ENCODE results near the gene ADAMTS9. TPM values are rescaled to one million over a fixed set of nuclear protein-coding genes. Genes with fewer than 3 reads are reported as not detected.
A peak's percentile ranks its signal among the peaks of the same experiment; 100 is the strongest.

Gene ADAMTS9
- total RNA-seq, 2 donors from 2014 or later, result 16.1 to 38.0 TPM

DNA sequence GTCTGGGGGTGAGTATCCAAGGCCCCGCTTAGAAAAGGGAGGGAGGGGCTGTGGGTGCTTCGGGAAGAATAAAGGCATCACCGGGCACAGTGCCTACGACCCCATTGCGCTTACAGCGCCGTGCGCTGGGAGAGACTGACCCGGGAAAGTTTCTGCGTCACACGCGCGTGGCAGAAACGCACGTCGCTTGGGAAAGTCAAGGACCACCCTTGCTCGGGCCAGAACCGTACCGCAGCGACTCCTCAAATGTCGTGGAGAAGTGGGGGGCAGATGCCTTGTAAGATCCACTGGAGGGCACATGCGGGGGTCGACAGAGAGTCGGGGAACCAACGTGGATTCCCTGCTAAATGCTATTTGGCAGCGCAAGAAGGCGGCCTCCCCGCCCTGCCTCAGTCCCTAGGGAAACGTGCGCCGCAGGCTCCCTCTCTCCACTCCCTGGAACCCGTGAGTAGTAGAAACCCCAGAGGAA, 2.4 kb downstream of the ADAMTS9 start:
- Mint-ChIP-seq H3K27me3 (ENCODE audit: insufficient read depth) (peaks cover 68% of the 10 kb centered on the region), H3K4me3 (peak overlapping the region; percentile 73), H3K27ac (no peak overlapping the region), H3K4me1 (peaks cover 32% of the 10 kb centered on the region), H3K36me3 (ENCODE audit: low read depth) (no peaks in the 10 kb centered on the region), H3K9me3 (no peaks in the 10 kb centered on the region)
- no peak for TF ChIP-seq CTCF (conservative IDR thresholded peaks at IDR 0.05)
- H3K27me3 ChIP-seq (ENCODE audit: control insufficient read depth, insufficient read depth, low read length, poor library complexity, severe bottlenecking), result peaks cover 48% of the 10 kb centered on the region
- peaks cover 8% of the 10 kb centered on the region for H3K36me3 ChIP-seq (ENCODE audit: control insufficient read depth, insufficient read depth, low read length)
- no peak overlapping the region for H3K27ac ChIP-seq (ENCODE audit: low read depth, low read length)
- peak overlapping the region; percentile 68 for H3K9ac ChIP-seq (ENCODE audit: extremely low read depth, low read length, poor library complexity, severe bottlenecking)
- no peak for DNase-seq
- peaks cover 3% of the 10 kb centered on the region for H3K4me1 ChIP-seq (ENCODE audit: control insufficient read depth, insufficient read depth, low read length)
- H3K4me3 ChIP-seq (ENCODE audit: low read length), result peak overlapping the region; percentile 89
- 0 to 1% methylated on average over 13 to 32 of the region's 32 CpGs for WGBS, 2 experiments (ENCODE audit: insufficient coverage in 1 of 2, insufficient read length in 1 of 2)
- no peaks in the 10 kb centered on the region for H3K9me3 ChIP-seq (ENCODE audit: control insufficient read depth, low read length)

DNA sequence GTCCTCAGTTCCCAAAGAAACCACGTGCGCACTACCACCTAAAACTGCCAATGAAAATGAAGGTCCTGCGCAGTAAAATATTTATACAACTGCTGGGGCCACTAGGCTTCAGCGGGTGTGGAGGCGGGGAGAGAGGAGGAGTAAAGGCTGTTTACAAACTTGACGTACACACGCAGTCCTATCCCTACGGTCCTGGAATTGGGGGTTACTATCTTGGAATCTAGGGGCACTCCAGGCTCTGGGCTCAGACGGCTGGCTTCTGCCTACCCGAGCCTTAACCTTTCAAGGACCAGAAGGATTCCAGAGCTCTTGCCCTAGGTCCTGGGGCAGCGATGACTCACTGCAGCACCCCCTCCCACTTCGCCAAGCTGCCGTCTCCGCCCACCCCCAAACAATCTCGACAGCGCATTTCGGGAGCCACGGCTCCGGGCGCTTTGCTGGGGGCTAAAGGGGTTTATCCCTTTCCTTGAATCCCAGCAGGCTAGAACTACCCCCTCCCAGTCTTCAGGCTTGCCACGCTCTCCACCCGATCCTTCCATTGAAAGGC, 3.0 kb downstream of the ADAMTS9 start:
- Histone ChIP-seq H3K9ac (ENCODE audit: extremely low read depth, low read length, poor library complexity, severe bottlenecking) (peak overlapping the region; percentile 68), H3K9me3 (ENCODE audit: control insufficient read depth, low read length) (no peaks in the 10 kb centered on the region), H3K4me1 (ENCODE audit: control insufficient read depth, insufficient read depth, low read length) (peaks cover 3% of the 10 kb centered on the region), H3K36me3 (ENCODE audit: control insufficient read depth, insufficient read depth, low read length) (peaks cover 14% of the 10 kb centered on the region), H3K4me3 (ENCODE audit: low read length) (peak overlapping the region; percentile 89), H3K27me3 (ENCODE audit: control insufficient read depth, insufficient read depth, low read length, poor library complexity, severe bottlenecking) (peaks cover 48% of the 10 kb centered on the region), H3K27ac (ENCODE audit: low read depth, low read length) (no peak overlapping the region)
- peak; percentile 87 for DNase-seq
- Mint-ChIP-seq H3K27ac (no peak overlapping the region), H3K9me3 (no peaks in the 10 kb centered on the region), H3K4me3 (peak overlapping the region; percentile 73), H3K27me3 (ENCODE audit: insufficient read depth) (peaks cover 68% of the 10 kb centered on the region), H3K4me1 (peaks cover 32% of the 10 kb centered on the region), H3K36me3 (ENCODE audit: low read depth) (no peaks in the 10 kb centered on the region)
- 12 to 40% methylated on average over 8 to 22 of the region's 22 CpGs for WGBS, 2 experiments (ENCODE audit: insufficient coverage in 1 of 2, insufficient read length in 1 of 2)
- TF ChIP-seq CTCF (conservative IDR thresholded peaks at IDR 0.05), result no peak

GRCh38 chr3:64681827-64682226, 6.0 kb downstream of the ADAMTS9 start:
- H3K27me3 ChIP-seq (ENCODE audit: control insufficient read depth, insufficient read depth, low read length, poor library complexity, severe bottlenecking), result peaks cover 43% of the 10 kb centered on the region

More at GRCh38 chr3:64681827-64682226, 6.0 kb downstream of the ADAMTS9 start:
- H3K27ac ChIP-seq (ENCODE audit: low read depth, low read length), result no peak overlapping the region
- no peak overlapping the region for H3K4me3 Mint-ChIP-seq
- no peak overlapping the region for H3K9ac ChIP-seq (ENCODE audit: extremely low read depth, low read length, poor library complexity, severe bottlenecking)
- H3K4me1 ChIP-seq (ENCODE audit: control insufficient read depth, insufficient read depth, low read length), result peaks cover 5% of the 10 kb centered on the region
- WGBS, 2 experiments (ENCODE audit: insufficient coverage in 1 of 2, insufficient read length in 1 of 2), result 51 to 65% methylated on average over 2 to 3 of the region's 3 CpGs
- H3K9me3 ChIP-seq (ENCODE audit: control insufficient read depth, low read length), result no peaks in the 10 kb centered on the region
- H3K36me3 ChIP-seq (ENCODE audit: control insufficient read depth, insufficient read depth, low read length), result peaks cover 22% of the 10 kb centered on the region
- no peak overlapping the region for H3K4me3 ChIP-seq (ENCODE audit: low read length)
- no peaks in the 10 kb centered on the region for H3K9me3 Mint-ChIP-seq
- peaks cover 60% of the 10 kb centered on the region for H3K27me3 Mint-ChIP-seq (ENCODE audit: insufficient read depth)
- H3K4me1 Mint-ChIP-seq, result peaks cover 43% of the 10 kb centered on the region
- no peak for TF ChIP-seq CTCF (conservative IDR thresholded peaks at IDR 0.05)
- no peak overlapping the region for H3K27ac Mint-ChIP-seq
- H3K36me3 Mint-ChIP-seq (ENCODE audit: low read depth), result no peaks in the 10 kb centered on the region
- DNase-seq, result peak; percentile 49

All from endodermal cell (in vitro differentiated cells).